Measurements from ENCODE around the gene SCN1A.
A peak's percentile ranks its signal among the peaks of the same experiment; 100 is the strongest.

SCN1A gene

GRCh38 chr2:165969227-165969626 is 158.6 kb downstream of the SCN1A start:
- no peak for DNase-seq

GRCh38 chr2:165967746-165968145 is 160.1 kb downstream of the SCN1A start:
- DNase-seq: no peak

- DNase-seq: no peak
Measured at GRCh38 chr2:165961818-165962217, 166.0 kb downstream of the SCN1A start.

- DNase-seq: no peak
Measured at GRCh38 chr2:165959371-165959770, 168.4 kb downstream of the SCN1A start.

GRCh38 chr2:165958313-165958960 is 169.4 kb downstream of the SCN1A start:
- no peak for DNase-seq

- no peak for DNase-seq
Measured at GRCh38 chr2:165957030-165957675, 170.7 kb downstream of the SCN1A start.

- DNase-seq: peak; percentile 95
Measured at GRCh38 chr2:165953655-165954606, 173.9 kb downstream of the SCN1A start, which contains the start of gene TTC21B. Gene TTC21B (minus strand): TSS chr2:165953776. CDS start chr2:165953705, 71 bp downstream.

GRCh38 chr2:165953306-165953654 is 174.5 kb downstream of the SCN1A start:
- no peak for DNase-seq

- DNase-seq: no peak
Measured at GRCh38 chr2:165952741-165953211, 175.0 kb downstream of the SCN1A start.

GRCh38 chr2:165952085-165952484 is 175.7 kb downstream of the SCN1A start:
- DNase-seq: no peak

GRCh38 chr2:165950438-165950837 is 177.4 kb downstream of the SCN1A start:
- DNase-seq: no peak

GRCh38 chr2:165941827-165942226 is 186.0 kb downstream of the SCN1A start:
- DNase-seq: no peak

- DNase-seq: no peak
Measured at GRCh38 chr2:165938237-165938636, 189.6 kb downstream of the SCN1A start.
